Peyer's patch (tissue), 4 donors: ENCODE data around the gene DGKI.

Experiments
- CTCF ChIP-seq, 6 experiments: fragments of 450-650 bp in 4 of 6; fragments of 200-600 bp in 2 of 6; sonication (generic) in 1 of 6; IDR thresholded peaks; one replicate each; pipeline ENCODE4 v1.5.1; 2017 to 2019; ENCODE audit warnings: antibody characterized with exemption in 6 of 6, mild to moderate bottlenecking in 3 of 6, moderate library complexity in 1 of 6
- POLR2A ChIP-seq, 2 donors: fragments of 450-650 bp; IDR thresholded peaks; one replicate each; pipeline ENCODE4 v1.5.1; 2017; ENCODE audit warnings: antibody characterized with exemption in 2 of 2, mild to moderate bottlenecking in 2 of 2, moderate library complexity in 2 of 2

GRCh38 chr7:137886281-137886680 lies 39.5 kb upstream of the DGKI start:
- no peak for TF ChIP-seq POLR2A (IDR thresholded peaks at IDR 0.05)
- TF ChIP-seq CTCF (IDR thresholded peaks at IDR 0.05): no peak
